MM.1S (cell line): ENCODE data around the gene TBX18.

ENCODE experiments used
- DNase-seq: peaks from one replicate; pipeline ENCODE4 v3.0.0-alpha.2; 2015
- H2AFZ ChIP-seq: fragments of 300-600 bp; sonication (generic); 2 replicates; pipeline ENCODE4 v1.6.0; 2016; ENCODE audit warnings: antibody characterized with exemption, low read length
- H3F3A ChIP-seq: fragments of 300-600 bp; sonication (generic); 2 replicates; pipeline ENCODE4 v1.6.1; 2016; ENCODE audit warnings: mild to moderate bottlenecking, antibody characterized with exemption, low read length, moderate library complexity, mixed read lengths; ENCODE audit not compliant: insufficient read depth
- H3K27ac ChIP-seq: fragments of 300-600 bp; sonication (generic); 2 replicates; pipeline ENCODE4 v1.5.1; 2016; ENCODE audit warnings: mild to moderate bottlenecking, low read length
- H3K27me3 ChIP-seq: fragments of 300-600 bp; sonication (generic); replicated peaks from 2 replicates; pipeline ENCODE4 v1.6.0; 2016; ENCODE audit warnings: low read length; ENCODE audit not compliant: insufficient read depth
- H3K36me3 ChIP-seq: fragments of 300-600 bp; sonication (generic); replicated peaks from 2 replicates; pipeline ENCODE4 v1.6.1; 2016; ENCODE audit warnings: mild to moderate bottlenecking, low read length, mixed read lengths; ENCODE audit not compliant: insufficient read depth
- H3K4me1 ChIP-seq: fragments of 300-600 bp; sonication (generic); 2 replicates; pipeline ENCODE4 v1.6.1; 2016; ENCODE audit warnings: low read length, mixed read lengths
- H3K4me2 ChIP-seq: fragments of 300-600 bp; sonication (generic); 2 replicates; pipeline ENCODE4 v1.6.0; 2016; ENCODE audit warnings: low read depth, low read length
- H3K4me3 ChIP-seq: fragments of 300-600 bp; sonication (generic); 2 replicates; pipeline ENCODE4 v1.5.1; 2016; ENCODE audit warnings: low read length, mixed read lengths
- H3K79me2 ChIP-seq: fragments of 300-600 bp; sonication (generic); 2 replicates; pipeline ENCODE4 v1.6.1; 2016; ENCODE audit warnings: mixed run types, low read length, mixed read lengths
- H3K9ac ChIP-seq: fragments of 300-600 bp; sonication (generic); 2 replicates; pipeline ENCODE4 v1.6.1; 2016; ENCODE audit warnings: low read length, mixed read lengths
- H3K9me2 ChIP-seq: fragments of 300-600 bp; sonication (generic); replicated peaks from 2 replicates; pipeline ENCODE4 v1.6.1; 2016; ENCODE audit warnings: mild to moderate bottlenecking, low read length, mixed read lengths; ENCODE audit not compliant: insufficient read depth
- H3K9me3 ChIP-seq: fragments of 300-600 bp; sonication (generic); replicated peaks from 2 replicates; pipeline ENCODE4 v1.6.1; 2016; ENCODE audit warnings: mild to moderate bottlenecking, low read length, mixed read lengths; ENCODE audit not compliant: insufficient read depth
- H4K20me1 ChIP-seq: fragments of 300-600 bp; sonication (generic); 2 replicates; pipeline ENCODE4 v1.6.1; 2016; ENCODE audit warnings: mild to moderate bottlenecking, low read length, moderate library complexity, mixed read lengths; ENCODE audit not compliant: insufficient read depth
- EZH2 ChIP-seq: fragments of 300-600 bp; sonication (generic); optimal IDR thresholded peaks from 2 replicates; pipeline ENCODE3; 2017; ENCODE audit warnings: low read depth, mild to moderate bottlenecking, antibody characterized with exemption, low read length, mixed read lengths
- EZH2phosphoT487 ChIP-seq: fragments of 300-600 bp; sonication (generic); IDR thresholded peaks from 2 replicates; pipeline ENCODE4 v1.6.1; 2018; ENCODE audit warnings: antibody characterized with exemption, low read length
- TF ChIP-seq, protein P1 (sequence below): fragments of 300-600 bp; sonication (generic); IDR thresholded peaks from 2 replicates; pipeline ENCODE4 v1.5.1; 2016; ENCODE audit warnings: antibody characterized with exemption, low read length, mixed read lengths

TBX18 gene

DNA sequence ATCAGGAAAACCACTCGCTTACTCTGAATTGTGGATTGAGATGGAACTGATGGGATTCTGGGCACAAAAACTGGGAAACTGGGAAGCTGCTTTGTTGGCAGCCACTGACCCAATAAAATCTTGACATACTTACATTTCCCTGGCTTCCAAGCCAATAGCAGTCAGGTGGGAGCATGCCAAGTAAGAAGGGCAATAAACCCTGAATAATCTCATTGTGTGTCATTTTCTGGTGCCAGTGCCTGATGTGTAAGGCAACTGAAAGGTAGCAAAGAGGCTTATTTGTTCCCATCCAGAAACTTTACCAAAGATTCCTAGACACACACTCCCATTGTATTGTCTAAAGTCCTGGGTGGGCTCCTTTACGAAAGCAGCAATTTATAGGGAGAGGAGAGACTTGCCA is 93.2 kb downstream of the TBX18 start:
- no peaks in the 10 kb centered on the region for H3K79me2 ChIP-seq
- H2AFZ ChIP-seq = no peak overlapping the region
- no peak overlapping the region for H3K4me3 ChIP-seq
- H3K27me3 ChIP-seq = no peaks in the 10 kb centered on the region
- TF ChIP-seq EZH2 = no peak
- no peak for TF ChIP-seq EZH2phosphoT487
- TF ChIP-seq, protein P1, sequence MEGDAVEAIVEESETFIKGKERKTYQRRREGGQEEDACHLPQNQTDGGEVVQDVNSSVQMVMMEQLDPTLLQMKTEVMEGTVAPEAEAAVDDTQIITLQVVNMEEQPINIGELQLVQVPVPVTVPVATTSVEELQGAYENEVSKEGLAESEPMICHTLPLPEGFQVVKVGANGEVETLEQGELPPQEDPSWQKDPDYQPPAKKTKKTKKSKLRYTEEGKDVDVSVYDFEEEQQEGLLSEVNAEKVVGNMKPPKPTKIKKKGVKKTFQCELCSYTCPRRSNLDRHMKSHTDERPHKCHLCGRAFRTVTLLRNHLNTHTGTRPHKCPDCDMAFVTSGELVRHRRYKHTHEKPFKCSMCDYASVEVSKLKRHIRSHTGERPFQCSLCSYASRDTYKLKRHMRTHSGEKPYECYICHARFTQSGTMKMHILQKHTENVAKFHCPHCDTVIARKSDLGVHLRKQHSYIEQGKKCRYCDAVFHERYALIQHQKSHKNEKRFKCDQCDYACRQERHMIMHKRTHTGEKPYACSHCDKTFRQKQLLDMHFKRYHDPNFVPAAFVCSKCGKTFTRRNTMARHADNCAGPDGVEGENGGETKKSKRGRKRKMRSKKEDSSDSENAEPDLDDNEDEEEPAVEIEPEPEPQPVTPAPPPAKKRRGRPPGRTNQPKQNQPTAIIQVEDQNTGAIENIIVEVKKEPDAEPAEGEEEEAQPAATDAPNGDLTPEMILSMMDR = no peak
- H4K20me1 ChIP-seq = no peaks in the 10 kb centered on the region
- no peak overlapping the region for H3K27ac ChIP-seq
- no peak overlapping the region for H3K4me2 ChIP-seq
- DNase-seq = no peak
- no peaks in the 10 kb centered on the region for H3K36me3 ChIP-seq
- H3K9ac ChIP-seq = no peak overlapping the region
- no peaks in the 10 kb centered on the region for H3K9me3 ChIP-seq
- no peaks in the 10 kb centered on the region; the same call in 1 of the 2 replicates for H3K4me1 ChIP-seq
- H3F3A ChIP-seq = no peaks in the 10 kb centered on the region
- no peaks in the 10 kb centered on the region for H3K9me2 ChIP-seq

- H3K36me3 ChIP-seq = no peaks in the 10 kb centered on the region
- H2AFZ ChIP-seq = no peak overlapping the region
- H3K9me2 ChIP-seq = no peaks in the 10 kb centered on the region
- H3K9me3 ChIP-seq = no peaks in the 10 kb centered on the region
- no peak overlapping the region for H3K4me2 ChIP-seq
- no peaks in the 10 kb centered on the region for H3K79me2 ChIP-seq
- no peaks in the 10 kb centered on the region for H4K20me1 ChIP-seq
- no peak for DNase-seq
- no peak overlapping the region for H3K9ac ChIP-seq
- no peak overlapping the region for H3K4me3 ChIP-seq
- no peak overlapping the region for H3K27ac ChIP-seq
- H3K4me1 ChIP-seq = no peaks in the 10 kb centered on the region; the same call in 1 of the 2 replicates
- TF ChIP-seq EZH2 = no peak
- TF ChIP-seq, protein P1 = no peak
- no peak for TF ChIP-seq EZH2phosphoT487
- no peaks in the 10 kb centered on the region for H3F3A ChIP-seq
- no peaks in the 10 kb centered on the region for H3K27me3 ChIP-seq
These were observed 94.5 kb downstream of the TBX18 start for GRCh38 chr6:84669945-84670344.

DNA sequence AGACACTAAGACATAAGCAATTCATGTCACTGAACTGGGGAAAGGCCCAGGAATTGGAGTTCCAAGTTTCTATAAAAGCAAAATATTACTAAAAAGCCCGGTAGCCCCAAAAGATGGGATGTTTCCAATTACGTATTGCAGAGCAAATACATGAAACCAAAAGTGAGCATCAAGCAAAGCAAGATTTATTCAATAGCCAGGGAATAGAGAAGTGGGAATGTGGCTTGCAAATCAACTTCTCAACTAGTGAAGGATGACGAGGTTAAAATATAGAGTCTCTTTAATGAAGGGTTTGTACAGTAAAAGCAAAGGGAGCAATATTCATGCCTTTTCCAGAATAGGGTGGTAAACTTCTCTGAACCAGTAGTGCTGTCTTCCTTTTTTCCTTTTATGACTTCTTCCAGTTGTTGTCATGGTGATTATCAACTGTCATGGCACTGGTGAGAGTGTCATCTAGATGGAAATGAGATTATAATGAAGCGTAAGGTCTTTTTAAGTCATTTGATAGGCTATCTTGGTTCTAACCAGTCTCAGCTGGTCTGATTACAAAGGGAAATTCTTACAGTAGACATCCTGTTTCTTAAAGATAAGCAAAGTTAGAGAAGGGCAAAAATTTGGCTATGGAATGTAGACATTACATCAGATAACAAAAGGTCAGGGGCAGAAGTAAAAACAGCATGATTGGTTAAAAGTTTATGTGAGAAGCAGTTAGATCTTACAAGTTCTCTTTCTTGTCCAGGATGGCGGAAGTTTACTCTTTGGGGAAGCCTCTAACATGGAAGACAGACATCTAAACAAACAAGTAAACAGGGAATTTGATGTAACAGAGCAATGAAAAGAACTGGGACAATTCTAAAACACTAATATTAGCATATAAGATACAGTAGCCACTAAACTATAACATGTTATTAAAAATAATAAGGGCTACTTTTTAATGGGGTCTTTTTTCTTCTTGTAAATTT is 96.9 kb downstream of the TBX18 start:
- Histone ChIP-seq H3K9me3 (no peaks in the 10 kb centered on the region), H3K4me2 (no peak overlapping the region), H3K36me3 (no peaks in the 10 kb centered on the region), H3F3A (no peaks in the 10 kb centered on the region), H3K4me1 (no peaks in the 10 kb centered on the region), H3K27me3 (no peaks in the 10 kb centered on the region), H3K79me2 (no peaks in the 10 kb centered on the region), H3K4me3 (no peak overlapping the region), H3K27ac (no peak overlapping the region), H2AFZ (no peak overlapping the region), H3K9me2 (no peaks in the 10 kb centered on the region), H3K9ac (no peak overlapping the region), H4K20me1 (no peaks in the 10 kb centered on the region)
- no peak for DNase-seq
- TF ChIP-seq EZH2phosphoT487 (no peak), EZH2 (no peak)
- TF ChIP-seq, protein P1 = no peak
